ENCODE measurements around the gene ACCS. TPM values are rescaled to one million over a fixed set of nuclear protein-coding genes. Genes with fewer than 3 reads are reported as not detected.

The ACCS gene
- total and polyA plus RNA-seq, 2 of the 4 experiments (the other 2 are of a cell fraction), result 1.8 to 7.3 TPM

GRCh38 chr11:44112091-44112821 lies 46.2 kb downstream of the ACCS start:
- Histone ChIP-seq H2BK120ac (ENCODE audit: low read depth, low read length) (no peak overlapping the region), H3K14ac (replicated peaks; ENCODE audit: low read depth, low read length) (no peak overlapping the region), H3K9me3 (ENCODE audit: control insufficient read depth, insufficient read depth, low read length) (no peaks in the 10 kb centered on the region), H3K9ac (ENCODE audit: low read depth, low read length) (no peak overlapping the region), H4K20me1 (ENCODE audit: insufficient read depth, low read length) (peaks cover 22% of the 10 kb centered on the region), H3K4ac (ENCODE audit: low read depth, low read length) (no peak overlapping the region), H3K18ac (ENCODE audit: low read depth, low read length) (no peak overlapping the region), H4K8ac (ENCODE audit: low read depth in 2 of 2, low read length in 2 of 2) (no peak overlapping the region), H2AK9ac (replicated peaks; ENCODE audit: low read depth, low read length, poor library complexity) (no peak overlapping the region), H2BK15ac (ENCODE audit: low read depth, low read length) (no peak overlapping the region), H2BK20ac (ENCODE audit: low read depth, low read length) (no peak overlapping the region), H3K27ac (ENCODE audit: insufficient read depth, low read length) (no peak overlapping the region), H3K56ac (ENCODE audit: extremely low read depth, insufficient read depth, low read length) (no peak overlapping the region), H3K4me1 (ENCODE audit: control insufficient read depth, insufficient read depth, low read length) (no peaks in the 10 kb centered on the region), H2AK5ac (ENCODE audit: low read depth, low read length) (no peak overlapping the region), H3K79me1 (ENCODE audit: low read depth in 1 of 2, low read length in 2 of 2) (peaks cover 3 to 17% of the 10 kb centered on the region in 2 experiments; a peak in 3 of 4 replicates), H4K5ac (ENCODE audit: low read depth, low read length) (no peak overlapping the region), H3K36me3 (ENCODE audit: control insufficient read depth, insufficient read depth, low read length) (peaks cover 25% of the 10 kb centered on the region), H3K27me3 (ENCODE audit: control insufficient read depth, insufficient read depth, low read length) (no peaks in the 10 kb centered on the region), H3K4me3 (ENCODE audit: insufficient read depth, low read depth, low read length) (no peak overlapping the region), H4K91ac (ENCODE audit: insufficient read depth, low read depth, low read length) (no peak overlapping the region), H3K9me1 (ENCODE audit: insufficient read depth, low read length) (peaks cover 10% of the 10 kb centered on the region), H2BK5ac (ENCODE audit: low read depth, low read length, poor library complexity, severe bottlenecking) (no peak overlapping the region), H3K4me2 (ENCODE audit: low read depth, low read length) (no peak overlapping the region), H2AFZ (replicated peaks; ENCODE audit: low read length, poor library complexity) (no peak overlapping the region), H3K23ac (ENCODE audit: low read depth, low read length) (no peak overlapping the region)
- POLR2A ChIA-PET (ENCODE audit: unreplicated experiment), result no interaction called here
- TF ChIP-seq BHLHE40 (IDR thresholded peaks at IDR 0.05; ENCODE audit: low read depth, low read length), result 0 out of 2 replicates have a peak, but pooled peaks have one; percentile 14
- TF ChIP-seq MXI1 (IDR thresholded peaks at IDR 0.05; ENCODE audit: borderline replicate concordance, low read depth, low read length), result peak; percentile 99
- TF ChIP-seq RCOR1 (IDR thresholded peaks at IDR 0.05; ENCODE audit: insufficient replicate concordance, low read length), result no peak
- 0 out of 2 replicates have a peak, but pooled peaks have one; percentile 19 for TF ChIP-seq MAFK (IDR thresholded peaks at IDR 0.05; ENCODE audit: low read depth, low read length)
- ATAC-seq (ENCODE audit: low read depth) (peak; percentile 73), DNase-seq (peak; percentile 76)
- dilution Hi-C loops (cut with HindIII; ENCODE audit: low sequenced_read_pairs, unreplicated experiment), result no loop called here
- intact Hi-C loops (cut with micrococcal nuclease), result no loop called here
- 0% methylated on average over 1 of the region's 7 CpGs; no CpG with 5 or more reads in 1 of the 2 experiments for WGBS, 2 experiments (ENCODE audit: extremely low coverage in 2 of 2, insufficient read length in 1 of 2)
- no TSS peak for BruUV-seq (replicated peaks)
- in situ Hi-C loops (cut with MboI; ENCODE audit: low sequenced_read_pairs), result loop anchor here (25.0 kb wide), 1 partner anchor 800 kb away; no protein-coding TSS in a partner anchor
- CTCF ChIA-PET, result no interaction called here

Data from IMR-90 (cell line).